Panc1 (cell line): ENCODE measurements around the gene CFAP20DC. TPM values are rescaled to one million over a fixed set of nuclear protein-coding genes. Genes with fewer than 3 reads are reported as not detected.
"Not testable (repeated sequence)": the region's sequence is repeated elsewhere in the genome, so short reads cannot be mapped to it uniquely, and the experiment has no call there.

Experiments used
- ATAC-seq: fragments of 200-7000 bp; cut with Tn5 transposase; 2 replicates; pipeline ENCODE4 v1.9.1; 2020; ENCODE audit warnings: mild to moderate bottlenecking, moderate library complexity
- BruUV-seq: library from RNA; stranded (reverse); fragments of 400-500 nt; replicated peaks from 2 replicates; lab custom pipeline; 2021; lab: Mats Ljungman, UMichigan
- CTCF ChIA-PET: fragments of 300-600 bp; sonication (Branson Sonifier 250); formaldehyde crosslinking; loops from one replicate; lab custom pipeline; 2022; ENCODE audit warnings: antibody characterized with exemption; lab: Charles Lee
- POLR2A ChIA-PET: fragments of 300-600 bp; sonication (Branson Sonifier 250); formaldehyde crosslinking; loops from one replicate; lab custom pipeline; 2022; ENCODE audit warnings: antibody characterized with exemption; lab: Charles Lee
- DNase-seq: peaks from one replicate; pipeline ENCODE4 v3.0.0-alpha.2; 2010; ENCODE audit warnings: low read depth, low spot score
- H3K27ac ChIP-seq: 2 replicates; pipeline ENCODE4 v1.5.1; 2011; ENCODE audit warnings: mild to moderate bottlenecking, low read length, inconsistent platforms
- H3K27me3 ChIP-seq: fragments of 200-500 bp; sonication (Bioruptor generic); 2 replicates; pipeline ENCODE4 v1.6.0; 2014; ENCODE audit warnings: low read length, inconsistent platforms; ENCODE audit not compliant: control insufficient read depth, insufficient read depth
- H3K36me3 ChIP-seq: fragments of 200-500 bp; sonication (Bioruptor generic); 2 replicates; pipeline ENCODE4 v1.5.1; 2014; ENCODE audit warnings: inconsistent platforms, mild to moderate bottlenecking, low read length, moderate library complexity; ENCODE audit not compliant: control insufficient read depth, insufficient read depth
- H3K4me1 ChIP-seq: 2 replicates; pipeline ENCODE4 v1.5.1; 2011; ENCODE audit warnings: inconsistent platforms, mild to moderate bottlenecking, low read length, moderate library complexity; ENCODE audit not compliant: control insufficient read depth, insufficient read depth
- H3K4me3 ChIP-seq, 2 experiments: 2 replicates each; pipeline ENCODE4 v1.5.1; 2011 to 2012; ENCODE audit warnings: low read depth in 2 of 2, low read length in 2 of 2, mild to moderate bottlenecking in 2 of 2, inconsistent platforms in 1 of 2, moderate library complexity in 1 of 2
- H3K9me3 ChIP-seq: fragments of 200-500 bp; sonication (Bioruptor generic); 2 replicates; pipeline ENCODE4 v1.5.1; 2014; ENCODE audit warnings: low read depth, mild to moderate bottlenecking, inconsistent platforms, low read length, moderate library complexity; ENCODE audit not compliant: control insufficient read depth, insufficient read depth
- POLR2AphosphoS5 ChIP-seq: IDR thresholded peaks from 2 replicates; pipeline ENCODE4 v1.6.1; 2012; ENCODE audit warnings: mild to moderate bottlenecking, low read depth, low read length, moderate library complexity
- REST ChIP-seq, 2 experiments: IDR thresholded peaks; 2 replicates each; pipeline ENCODE4 v1.6.1; 2011 to 2012; ENCODE audit warnings: low read depth in 2 of 2, control low read depth in 1 of 2, low read length in 1 of 2, mild to moderate bottlenecking in 1 of 2, moderate library complexity in 1 of 2; ENCODE audit not compliant: insufficient read depth in 1 of 2
- SIN3A ChIP-seq: IDR thresholded peaks from 2 replicates; pipeline ENCODE4 v1.6.1; 2012; ENCODE audit warnings: low read depth, mild to moderate bottlenecking, low read length, moderate library complexity, borderline replicate concordance; ENCODE audit not compliant: insufficient read depth
- TCF7L2 ChIP-seq: IDR thresholded peaks from 2 replicates; pipeline ENCODE4 v1.6.1; 2011; ENCODE audit warnings: mild to moderate bottlenecking, low read depth, low read length, inconsistent platforms
- in situ Hi-C: cut with HindIII; loops from 2 replicates; pipeline ENCODE4 v1.10.0; 2016; ENCODE audit warnings: low sequenced_read_pairs, low pct_unique_long_range_greater_than_20kb
- intact Hi-C: fragments of 100-400 bp; cut with micrococcal nuclease; formaldehyde crosslinking; loops from one replicate; pipeline ENCODE4 v1.10.0; 2022; ENCODE audit not compliant: unreplicated experiment
- total RNA-seq: library from RNA; stranded (reverse); gene quantifications from one replicate; pipeline ENCODE4 v1.2.1, GENCODE V29; 2021; ENCODE audit not compliant: unreplicated experiment
- TF ChIP-seq, protein P1 (sequence below): fragments of 450-650 bp; IDR thresholded peaks from 2 replicates; pipeline ENCODE4 v1.5.1; 2017; ENCODE audit warnings: mild to moderate bottlenecking

CFAP20DC gene
- total RNA-seq, 1 experiment from 2014 or later, result 4.0 TPM

- Histone ChIP-seq H3K36me3 (no peaks in the 10 kb centered on the region), H3K9me3 (no peaks in the 10 kb centered on the region), H3K27ac (no peak overlapping the region), H3K4me3 (no peak overlapping the region), H3K27me3 (no peaks in the 10 kb centered on the region), H3K4me1 (no peaks in the 10 kb centered on the region)
- ChIA-PET POLR2A (no interaction called here), CTCF (no interaction called here)
- ATAC-seq, result no peak
- in situ Hi-C loops, result no loop called here
- TF ChIP-seq POLR2AphosphoS5 (no peak), REST (IDR thresholded peaks at IDR 0.05; ENCODE audit: insufficient read depth in 1 of 2, low read depth in 2 of 2, low read length in 1 of 2) (no peak), TCF7L2 (no peak), SIN3A (no peak)
- TF ChIP-seq, protein P1, sequence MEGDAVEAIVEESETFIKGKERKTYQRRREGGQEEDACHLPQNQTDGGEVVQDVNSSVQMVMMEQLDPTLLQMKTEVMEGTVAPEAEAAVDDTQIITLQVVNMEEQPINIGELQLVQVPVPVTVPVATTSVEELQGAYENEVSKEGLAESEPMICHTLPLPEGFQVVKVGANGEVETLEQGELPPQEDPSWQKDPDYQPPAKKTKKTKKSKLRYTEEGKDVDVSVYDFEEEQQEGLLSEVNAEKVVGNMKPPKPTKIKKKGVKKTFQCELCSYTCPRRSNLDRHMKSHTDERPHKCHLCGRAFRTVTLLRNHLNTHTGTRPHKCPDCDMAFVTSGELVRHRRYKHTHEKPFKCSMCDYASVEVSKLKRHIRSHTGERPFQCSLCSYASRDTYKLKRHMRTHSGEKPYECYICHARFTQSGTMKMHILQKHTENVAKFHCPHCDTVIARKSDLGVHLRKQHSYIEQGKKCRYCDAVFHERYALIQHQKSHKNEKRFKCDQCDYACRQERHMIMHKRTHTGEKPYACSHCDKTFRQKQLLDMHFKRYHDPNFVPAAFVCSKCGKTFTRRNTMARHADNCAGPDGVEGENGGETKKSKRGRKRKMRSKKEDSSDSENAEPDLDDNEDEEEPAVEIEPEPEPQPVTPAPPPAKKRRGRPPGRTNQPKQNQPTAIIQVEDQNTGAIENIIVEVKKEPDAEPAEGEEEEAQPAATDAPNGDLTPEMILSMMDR, result no peak
- no TSS peak for BruUV-seq
- no peak for DNase-seq
- intact Hi-C loops, result no loop called here
These were observed 192.4 kb downstream of the CFAP20DC start for GRCh38 chr3:58857402-58857801.

- Histone ChIP-seq H3K36me3 (no peaks in the 10 kb centered on the region), H3K4me3 (no peak overlapping the region), H3K27me3 (no peaks in the 10 kb centered on the region), H3K9me3 (no peaks in the 10 kb centered on the region), H3K4me1 (no peaks in the 10 kb centered on the region), H3K27ac (no peak overlapping the region)
- ChIA-PET CTCF (no interaction called here), POLR2A (no interaction called here)
- intact Hi-C loops (no loop called here), in situ Hi-C loops (no loop called here)
- no TSS peak for BruUV-seq
- DNase-seq (no peak), ATAC-seq (no peak)
- no peak for TF ChIP-seq SIN3A
- TF ChIP-seq, protein P1, result no peak
- TF ChIP-seq POLR2AphosphoS5, result no peak
- TF ChIP-seq TCF7L2, result no peak
- TF ChIP-seq REST (IDR thresholded peaks at IDR 0.05; ENCODE audit: insufficient read depth in 1 of 2, low read depth in 2 of 2, low read length in 1 of 2), result no peak
These were observed 201.0 kb downstream of the CFAP20DC start for GRCh38 chr3:58848826-58849225.

DNA sequence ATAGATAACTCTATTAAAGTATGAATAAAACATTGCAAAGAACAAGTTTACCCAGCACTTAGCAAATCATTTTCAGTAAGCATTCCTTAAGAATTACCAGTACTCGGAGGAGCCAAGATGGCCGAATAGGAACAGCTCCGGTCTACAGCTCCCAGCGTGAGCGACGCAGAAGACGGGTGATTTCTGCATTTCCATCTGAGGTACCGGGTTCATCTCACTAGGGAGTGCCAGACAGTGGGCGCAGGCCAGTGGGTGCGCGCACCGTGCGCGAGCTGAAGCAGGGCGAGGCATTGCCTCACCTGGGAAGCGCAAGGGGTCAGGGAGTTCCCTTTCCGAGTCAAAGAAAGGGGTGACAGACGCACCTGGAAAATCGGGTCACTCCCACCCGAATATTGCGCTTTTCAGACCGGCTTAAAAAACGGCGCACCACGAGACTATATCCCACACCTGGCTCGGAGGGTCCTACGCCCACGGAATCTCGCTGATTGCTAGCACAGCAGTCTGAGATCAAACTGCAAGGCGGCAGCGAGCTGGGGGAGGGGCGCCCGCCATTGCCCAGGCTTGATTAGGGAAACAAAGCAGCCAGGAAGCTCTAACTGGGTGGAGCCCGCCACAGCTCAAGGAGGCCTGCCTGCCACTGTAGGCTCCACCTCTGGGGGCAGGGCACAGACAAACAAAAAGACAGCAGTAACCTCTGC lies 207.6 kb downstream of the CFAP20DC start:
- H3K4me3 ChIP-seq, intact Hi-C loops, BruUV-seq, DNase-seq, H3K27me3 ChIP-seq, H3K27ac ChIP-seq, in situ Hi-C loops, H3K4me1 ChIP-seq, ATAC-seq, H3K36me3 ChIP-seq, H3K9me3 ChIP-seq, POLR2A ChIA-PET, CTCF ChIA-PET: not testable (repeated sequence)
